SK-N-SH (cell line): Measurements from ENCODE around the gene COL2A1. TPM values are rescaled to one million over a fixed set of nuclear protein-coding genes. Genes with fewer than 3 reads are reported as not detected.

Source experiments
- CTCF ChIA-PET: fragments of 300-600, 350-600 bp; formaldehyde crosslinking; extraction: SDS; loops from one replicate; lab custom pipeline; 2021; lab: Yijun Ruan, JAX
- POLR2A ChIA-PET: fragments of 350-600 bp; sonication (Branson Sonifier 250); formaldehyde crosslinking; extraction: SDS; loops from one replicate; lab custom pipeline; 2020; ENCODE audit warnings: antibody characterized with exemption, inconsistent platforms; lab: Yijun Ruan, JAX
- DNase-seq: peaks from one replicate; pipeline ENCODE4 v3.0.0; 2012
- H2AFZ ChIP-seq: fragments of 200-600 bp; sonication (generic); 2 replicates; pipeline ENCODE4 v1.8.1; 2016; ENCODE audit warnings: antibody characterized with exemption, mild to moderate bottlenecking, low read depth
- H3F3A ChIP-seq: fragments of 200-600 bp; sonication (generic); replicated peaks from 2 replicates; pipeline ENCODE3; 2016; ENCODE audit warnings: antibody characterized with exemption, mild to moderate bottlenecking; ENCODE audit not compliant: insufficient read depth
- H3K27ac ChIP-seq, 2 experiments: fragments of 200-500 bp in 1 of 2; fragments of 200-600 bp in 1 of 2; sonication (Bioruptor generic) in 1 of 2; sonication (generic), shearing (Covaris generic) in 1 of 2; 2 replicates each; pipeline versions ENCODE4 v1.5.1 to v1.6.1; 2014 to 2016; ENCODE audit warnings: low read depth in 2 of 2, inconsistent platforms in 1 of 2, low read length in 1 of 2, mild to moderate bottlenecking in 1 of 2, mixed read lengths in 1 of 2
- H3K27me3 ChIP-seq: fragments of 200-600 bp; sonication (generic), shearing (Covaris generic); 2 replicates; pipeline ENCODE4 v1.6.1; 2016; ENCODE audit warnings: mixed run types; ENCODE audit not compliant: insufficient read depth
- H3K36me3 ChIP-seq, 2 experiments: fragments of 200-500 bp in 1 of 2; fragments of 200-600 bp in 1 of 2; sonication (Bioruptor generic) in 1 of 2; sonication (generic) in 1 of 2; replicated peaks in 1 of 2; 2 replicates each; pipeline versions ENCODE3 to v1.5.1; 2014 to 2016; ENCODE audit warnings: low read length in 1 of 2, mild to moderate bottlenecking in 1 of 2; ENCODE audit not compliant: insufficient read depth in 2 of 2, control insufficient read depth in 1 of 2
- H3K4me1 ChIP-seq, 2 experiments: fragments of 200-500 bp in 1 of 2; fragments of 200-600 bp in 1 of 2; sonication (Bioruptor generic) in 1 of 2; sonication (generic), shearing (Covaris generic) in 1 of 2; 2 replicates each; pipeline versions ENCODE4 v1.5.1 to v1.6.1; 2014 to 2016; ENCODE audit warnings: low read depth in 1 of 2, low read length in 1 of 2, mixed run types in 1 of 2; ENCODE audit not compliant: insufficient read depth in 2 of 2, control insufficient read depth in 1 of 2
- H3K4me2 ChIP-seq: fragments of 200-600 bp; sonication (generic), shearing (Covaris generic); 2 replicates; pipeline ENCODE4 v1.6.1; 2017; ENCODE audit warnings: mixed run types
- H3K4me3 ChIP-seq, 2 experiments: fragments of 200-500 bp in 1 of 2; fragments of 200-600 bp in 1 of 2; sonication (Bioruptor generic) in 1 of 2; sonication (generic), shearing (Covaris generic) in 1 of 2; 2 replicates each; pipeline versions ENCODE4 v1.5.1 to v1.8.1; 2014 to 2016; ENCODE audit warnings: low read depth in 2 of 2, inconsistent platforms in 1 of 2, low read length in 1 of 2, mild to moderate bottlenecking in 1 of 2, mixed read lengths in 1 of 2, moderate library complexity in 1 of 2
- H3K79me2 ChIP-seq: fragments of 200-600 bp; sonication (generic); 2 replicates; pipeline ENCODE4 v1.8.1; 2017; ENCODE audit warnings: mild to moderate bottlenecking; ENCODE audit not compliant: insufficient read depth
- H3K9ac ChIP-seq: fragments of 200-600 bp; sonication (generic); 2 replicates; pipeline ENCODE4 v1.6.1; 2017; ENCODE audit warnings: mixed run types
- H3K9me2 ChIP-seq: fragments of 200-600 bp; sonication (generic); 2 replicates; pipeline ENCODE4 v1.6.1; 2017; ENCODE audit warnings: mixed run types
- H3K9me3 ChIP-seq: fragments of 200-600 bp; sonication (generic); 2 replicates; pipeline ENCODE4 v1.6.1; 2017; ENCODE audit warnings: mixed run types, mild to moderate bottlenecking, moderate library complexity
- H4K20me1 ChIP-seq: fragments of 200-600 bp; sonication (generic); 2 replicates; pipeline ENCODE4 v1.6.1; 2017; ENCODE audit warnings: mild to moderate bottlenecking, mixed run types; ENCODE audit not compliant: insufficient read depth
- CHD2 ChIP-seq: fragments of 150-350 bp; IDR thresholded peaks from 2 replicates; pipeline ENCODE4 v1.6.1; 2018; ENCODE audit warnings: low read length; ENCODE audit not compliant: partially characterized antibody
- ELF1 ChIP-seq: IDR thresholded peaks from 2 replicates; pipeline ENCODE4 v1.4.0; 2012
- EP300 ChIP-seq, 2 experiments: IDR thresholded peaks; 2 replicates each; pipeline versions ENCODE4 v1.4.0 to v1.6.1; 2012; ENCODE audit warnings: borderline replicate concordance in 1 of 2, low read depth in 1 of 2, low read length in 1 of 2
- FOXJ3 ChIP-seq: sonication (generic); formaldehyde crosslinking; IDR thresholded peaks from 2 replicates; pipeline ENCODE4 v1.5.1; 2020; ENCODE audit warnings: mild to moderate bottlenecking, missing genetic modification reagents
- GABPA ChIP-seq: IDR thresholded peaks from 2 replicates; pipeline ENCODE4 v1.4.0; 2012; ENCODE audit warnings: low read depth, mild to moderate bottlenecking
- MAX ChIP-seq: IDR thresholded peaks from 2 replicates; pipeline ENCODE4 v1.4.0; 2012; ENCODE audit warnings: low read depth
- PBX3 ChIP-seq: IDR thresholded peaks from 2 replicates; pipeline ENCODE4; 2012
- RCOR1 ChIP-seq: fragments of 150-350 bp; IDR thresholded peaks from 2 replicates; pipeline ENCODE4 v1.6.1; 2017; ENCODE audit warnings: antibody characterized with exemption, low read length
- REST ChIP-seq: IDR thresholded peaks from 2 replicates; pipeline ENCODE4 v1.6.1; 2012; ENCODE audit warnings: mild to moderate bottlenecking, low read depth, low read length, moderate library complexity
- RFX5 ChIP-seq: IDR thresholded peaks from 2 replicates; pipeline ENCODE4 v1.6.1; 2012; ENCODE audit warnings: mild to moderate bottlenecking, improper control_type of control experiment, low read length
- SIN3A ChIP-seq: IDR thresholded peaks from 2 replicates; pipeline ENCODE4 v1.6.1; 2012; ENCODE audit warnings: low read depth, mild to moderate bottlenecking, low read length, moderate library complexity, borderline replicate concordance
- SMC3 ChIP-seq: IDR thresholded peaks from 2 replicates; pipeline ENCODE4 v1.6.1; 2012; ENCODE audit warnings: low read depth, low read length, improper control_type of control experiment
- USF1 ChIP-seq: IDR thresholded peaks from 2 replicates; pipeline ENCODE4 v1.4.0; 2012; ENCODE audit warnings: low read depth, borderline replicate concordance
- YY1 ChIP-seq: IDR thresholded peaks from 2 replicates; pipeline ENCODE4 v1.4.0; 2012; ENCODE audit warnings: low read depth, mild to moderate bottlenecking
- ZBTB33 ChIP-seq: IDR thresholded peaks from 2 replicates; pipeline ENCODE4 v1.4.0; 2012; ENCODE audit warnings: low read depth, borderline replicate concordance
- WGBS: methylation state at CpG from one replicate; pipeline ENCODE4 v1.1.6; 2017; ENCODE audit warnings: low lambda C conversion rate; 5-methylcytosine and 5-hydroxymethylcytosine counted together
- polyA plus RNA-seq, 3 experiments: library from polyadenylated mRNA; depleted of rRNA; stranded (reverse); fragments of >200 nt; gene quantifications; 2 replicates each; pipeline ENCODE4 v1.2.3, GENCODE V29; 2012

Gene COL2A1
- polyA plus RNA-seq, 1 of the 3 experiments (the other 2 are of a cell fraction) = 0.02 TPM

GRCh38 chr12:47986832-47987231, 17.4 kb downstream of the COL2A1 start:
- POLR2A ChIA-PET = no interaction called here
- WGBS = 78% methylated on average over 5 of the region's 5 CpGs
- no peak for TF ChIP-seq SIN3A
- no peak for TF ChIP-seq MAX
- no peak for TF ChIP-seq ELF1
- TF ChIP-seq PBX3 = no peak
- no peak for TF ChIP-seq RFX5
- TF ChIP-seq REST = no peak
- TF ChIP-seq EP300 (IDR thresholded peaks at IDR 0.05; ENCODE audit: borderline replicate concordance in 1 of 2, low read depth in 1 of 2, low read length in 1 of 2) = no peak
- TF ChIP-seq ZBTB33 = no peak
- TF ChIP-seq, all 33 proteins: peak for 0

GRCh38 chr12:47986291-47986660, 18.0 kb downstream of the COL2A1 start:
- ChIA-PET POLR2A (no interaction called here), CTCF (interaction anchor here (1.1 kb wide), 1 partner anchor 23 kb away, joined by 3 read pairs; the partner anchor contains the start of gene TMEM106C)
- Histone ChIP-seq H4K20me1 (no peaks in the 10 kb centered on the region), H3K9me3 (no peaks in the 10 kb centered on the region), H3K4me1 (peaks cover 0 to 27% of the 10 kb centered on the region in 2 experiments; a peak in 1 of 4 replicates), H3K9ac (no peak overlapping the region), H3K9me2 (no peaks in the 10 kb centered on the region), H3K27ac (no peak overlapping the region), H3K4me2 (no peak overlapping the region), H3K27me3 (no peaks in the 10 kb centered on the region; the same call in 1 of the 2 replicates), H3K4me3 (no peak overlapping the region), H2AFZ (no peak overlapping the region), H3F3A (no peaks in the 10 kb centered on the region), H3K36me3 (no peaks in the 10 kb centered on the region), H3K79me2 (no peaks in the 10 kb centered on the region)
- WGBS = 42% methylated on average over 8 of the region's 8 CpGs
- no peak for DNase-seq
- TF ChIP-seq YY1 (no peak), ZBTB33 (no peak), MAX (no peak), CHD2 (no peak), RFX5 (no peak), FOXJ3 (CRISPR knock-in tag) (no peak), SIN3A (no peak), ELF1 (no peak), GABPA (no peak), RCOR1 (no peak), SMC3 (no peak), USF1 (no peak)

More at GRCh38 chr12:47986832-47987231, 17.4 kb downstream of the COL2A1 start:
- Histone ChIP-seq H3K27me3 (no peaks in the 10 kb centered on the region; the same call in 1 of the 2 replicates), H4K20me1 (no peaks in the 10 kb centered on the region), H3K4me3 (no peak overlapping the region), H3K4me1 (peaks cover 0 to 32% of the 10 kb centered on the region in 2 experiments; a peak in 1 of 4 replicates), H3K4me2 (no peak overlapping the region), H3K9me3 (no peaks in the 10 kb centered on the region), H3K27ac (no peak overlapping the region), H3K36me3 (no peaks in the 10 kb centered on the region), H3K9ac (no peak overlapping the region), H3F3A (no peaks in the 10 kb centered on the region), H3K9me2 (no peaks in the 10 kb centered on the region), H2AFZ (no peak overlapping the region), H3K79me2 (no peaks in the 10 kb centered on the region)
- no peak for DNase-seq
- CTCF ChIA-PET = no interaction called here
